GM21528 (cell line): Measurements from ENCODE around the gene MORC2.

Source experiments
- ATAC-seq: cut with Tn5 transposase; IDR thresholded peaks from one replicate; pipeline ENCODE4 v1.9.1; 2021; ENCODE audit warnings: mild to moderate bottlenecking, moderate library complexity; ENCODE audit not compliant: unreplicated experiment, low FRiP score

Gene MORC2

DNA sequence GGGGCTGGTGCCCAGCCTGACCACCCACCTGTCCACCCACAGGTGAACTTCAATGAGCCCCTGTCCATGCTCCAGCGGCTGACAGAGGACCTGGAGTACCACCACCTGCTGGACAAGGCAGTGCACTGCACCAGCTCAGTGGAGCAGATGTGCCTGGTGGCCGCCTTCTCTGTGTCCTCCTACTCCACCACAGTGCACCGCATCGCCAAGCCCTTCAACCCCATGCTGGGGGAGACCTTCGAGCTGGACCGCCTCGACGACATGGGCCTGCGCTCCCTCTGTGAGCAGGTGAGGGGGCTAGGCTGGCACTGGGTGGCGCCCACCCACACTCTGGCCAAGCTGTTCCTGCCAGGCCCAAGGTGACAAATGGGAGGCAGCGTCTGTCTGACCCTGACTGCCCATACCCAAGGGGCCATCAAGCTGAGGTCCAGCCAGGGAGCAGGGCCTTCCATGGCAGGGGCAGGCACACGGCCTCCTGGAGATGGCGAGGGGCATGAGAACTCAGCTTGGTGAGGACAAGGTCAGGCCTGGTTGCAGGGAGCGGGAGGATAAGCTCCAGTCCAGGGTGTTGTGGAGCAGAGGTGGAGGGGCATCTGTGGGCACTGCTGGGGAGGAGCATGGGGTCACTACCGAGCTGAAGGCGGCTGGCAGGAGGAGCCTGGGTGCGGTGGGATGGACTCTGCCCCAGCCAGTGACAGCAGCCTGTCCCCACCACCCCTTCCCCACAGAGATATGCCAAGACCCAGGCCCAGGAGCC, 77.7 kb downstream of the MORC2 start:
- ATAC-seq: no peak

DNA sequence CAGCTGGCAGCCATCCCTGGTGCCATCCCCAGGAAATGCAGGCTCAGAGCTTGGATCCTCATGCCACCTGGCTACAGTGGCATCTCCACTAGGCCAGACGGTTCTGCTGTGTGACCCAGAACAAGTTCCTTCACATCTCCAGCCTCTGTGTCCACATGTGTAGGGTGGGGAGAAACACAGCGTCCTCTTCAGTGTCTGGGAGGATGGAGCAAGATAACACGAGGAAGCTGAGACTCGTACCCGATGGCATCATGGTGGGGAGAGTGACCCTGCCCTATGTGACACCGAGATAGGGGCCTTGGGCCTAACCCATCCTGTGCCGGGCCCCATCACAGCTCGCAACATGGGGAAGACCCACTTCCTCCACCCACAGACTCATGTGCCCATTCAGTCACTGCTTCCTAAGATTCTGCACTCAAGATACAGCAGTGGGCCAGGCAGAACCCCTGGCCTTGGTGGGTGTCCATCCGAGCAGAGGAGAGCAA, 78.5 kb downstream of the MORC2 start:
- ATAC-seq: no peak

DNA sequence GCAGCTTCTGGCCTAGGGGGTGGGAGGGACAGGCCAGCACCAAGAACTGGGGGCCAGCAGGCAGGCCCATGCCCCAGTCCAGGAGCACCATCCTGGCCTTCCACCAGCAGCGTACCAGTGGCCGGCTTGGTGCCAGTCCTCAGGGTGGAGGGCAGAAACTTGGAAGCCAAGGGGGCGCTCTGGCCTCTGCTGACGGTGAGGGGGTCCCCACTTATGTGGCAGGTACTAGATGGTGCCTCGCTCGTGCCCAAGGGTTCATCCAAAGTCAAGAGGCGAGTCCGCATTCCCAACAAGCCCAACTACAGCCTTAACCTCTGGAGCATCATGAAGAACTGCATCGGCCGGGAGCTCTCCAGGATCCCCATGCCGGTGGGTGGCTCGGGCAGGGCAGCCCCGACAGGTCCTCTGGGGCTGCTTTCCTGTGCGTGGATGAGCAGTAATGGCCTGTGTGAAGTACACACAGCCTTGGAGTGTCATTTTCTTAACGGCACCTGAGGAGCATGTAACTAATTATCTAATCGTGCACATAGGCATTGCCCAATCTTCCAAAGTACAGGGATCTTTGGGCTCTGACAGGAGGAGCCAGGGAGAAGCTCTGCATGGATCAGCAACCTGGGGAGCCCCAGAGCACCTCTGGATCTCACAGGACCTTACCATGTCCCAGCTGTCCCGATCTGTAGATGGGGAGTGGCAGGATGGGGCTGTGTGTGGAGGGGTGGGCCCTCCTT, 79.1 kb downstream of the MORC2 start:
- ATAC-seq: no peak

DNA sequence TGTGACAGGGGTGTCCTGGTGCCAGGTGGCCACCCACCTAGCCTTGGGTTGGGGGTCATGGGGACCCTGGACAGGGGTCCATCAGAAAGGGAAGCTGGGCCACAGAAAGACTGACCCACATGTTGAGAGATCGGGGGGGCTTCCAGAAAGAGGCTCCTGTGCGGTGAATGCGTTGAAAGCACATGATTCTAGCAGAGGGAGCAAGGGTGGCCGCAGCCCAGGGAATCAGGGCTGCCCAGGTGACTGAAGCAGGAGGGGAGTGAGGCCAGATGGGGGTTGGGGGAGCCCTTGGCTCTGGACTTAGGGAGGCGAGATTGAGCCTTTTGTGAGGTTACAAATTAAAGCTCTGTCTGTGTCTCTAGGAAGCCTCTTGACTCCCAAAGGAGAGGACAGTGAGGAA, 80.7 kb downstream of the MORC2 start:
- no peak for ATAC-seq

DNA sequence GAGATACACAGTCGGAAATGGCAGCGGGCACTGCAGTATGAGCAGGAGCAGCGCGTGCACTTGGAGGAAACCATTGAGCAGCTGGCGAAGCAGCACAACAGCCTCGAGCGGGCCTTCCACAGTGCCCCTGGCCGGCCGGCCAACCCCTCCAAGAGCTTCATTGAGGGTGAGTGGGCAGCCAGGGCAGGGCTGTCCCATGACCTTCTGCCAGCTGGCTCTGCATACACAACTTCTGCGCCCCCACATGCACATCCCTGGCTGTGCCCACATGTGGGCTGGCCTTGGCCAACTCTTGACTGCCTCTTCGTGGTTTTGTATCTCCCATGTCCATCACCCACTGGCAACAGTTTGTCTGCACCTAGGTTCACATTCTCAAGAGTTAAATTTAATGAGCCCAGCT, 81.1 kb downstream of the MORC2 start:
- ATAC-seq: no peak

DNA sequence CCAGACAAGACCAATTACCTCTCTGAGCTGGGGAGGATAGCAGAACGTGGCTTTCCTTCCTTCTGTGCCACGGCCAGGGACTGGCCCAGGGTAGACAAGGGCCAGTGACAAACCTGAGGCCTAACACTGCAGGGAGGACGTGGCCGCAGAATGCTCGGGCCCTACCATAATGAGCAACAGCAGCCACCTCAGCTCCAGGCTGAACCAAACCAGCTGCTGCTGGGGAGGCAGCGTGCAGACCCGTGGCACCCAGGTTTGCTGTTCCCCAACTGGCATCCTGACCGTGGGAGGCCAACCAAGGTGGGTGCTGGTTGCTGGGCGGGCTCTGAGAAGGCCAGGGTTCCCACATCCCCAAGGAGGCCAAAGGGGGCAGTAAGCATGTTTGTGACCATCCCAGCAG, 83.0 kb downstream of the MORC2 start:
- ATAC-seq: no peak

DNA sequence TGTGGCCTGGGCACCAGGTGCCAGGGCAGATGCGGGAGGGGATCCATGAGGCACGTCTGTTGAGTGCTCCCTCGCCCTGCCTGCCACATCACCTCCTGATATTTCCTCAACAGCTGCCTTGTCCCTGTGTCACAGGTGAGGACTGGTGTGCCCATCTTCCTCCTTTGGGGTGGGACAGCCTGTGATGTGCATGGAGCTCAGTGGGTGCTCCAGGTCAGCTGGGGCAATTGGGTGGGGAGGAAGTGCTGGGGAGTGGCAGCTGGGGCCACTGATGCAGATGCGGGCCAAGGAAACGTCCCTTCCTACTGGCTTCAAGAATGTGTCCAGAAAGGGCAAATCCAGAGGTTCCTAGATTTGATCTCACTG, 83.6 kb downstream of the MORC2 start:
- ATAC-seq: no peak

DNA sequence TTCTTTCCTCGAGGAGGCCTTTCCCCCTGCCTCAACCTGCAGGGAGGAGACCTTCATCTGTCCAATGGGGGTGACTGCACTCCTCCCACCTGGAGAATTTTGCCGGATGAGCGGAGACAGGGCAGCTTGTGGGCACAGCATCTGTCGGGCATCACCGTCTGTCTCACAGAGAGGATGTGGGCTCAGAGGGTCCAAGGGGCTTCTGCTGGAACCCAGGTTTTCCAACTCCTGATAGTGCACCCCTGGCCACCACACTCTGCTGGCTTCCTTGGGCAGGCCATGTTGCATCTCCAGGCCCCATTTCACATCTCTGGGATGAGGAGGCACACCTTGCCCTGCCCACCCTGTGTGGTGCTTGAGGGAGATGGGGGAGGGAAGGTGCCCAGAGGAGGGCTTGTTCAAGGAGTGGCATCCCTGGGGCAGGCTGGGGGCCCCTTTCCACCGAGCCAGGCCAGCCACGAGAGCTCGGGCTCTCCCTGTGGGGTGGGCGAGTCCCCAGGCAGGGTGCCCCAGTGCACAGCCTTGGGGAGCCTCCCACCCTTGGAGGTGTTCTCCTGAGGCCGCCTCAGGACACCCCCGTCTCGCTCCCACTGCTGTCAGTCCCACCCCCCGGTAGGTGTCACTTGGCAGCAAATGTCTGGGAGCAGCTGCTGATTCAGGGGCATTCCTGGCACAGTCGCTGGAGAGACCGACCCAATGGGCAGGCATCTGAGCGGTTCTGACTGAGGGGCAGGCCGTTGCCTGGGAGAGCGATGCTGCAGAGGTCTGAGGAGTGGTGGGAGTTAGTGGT, 84.2 kb downstream of the MORC2 start:
- no peak for ATAC-seq

DNA sequence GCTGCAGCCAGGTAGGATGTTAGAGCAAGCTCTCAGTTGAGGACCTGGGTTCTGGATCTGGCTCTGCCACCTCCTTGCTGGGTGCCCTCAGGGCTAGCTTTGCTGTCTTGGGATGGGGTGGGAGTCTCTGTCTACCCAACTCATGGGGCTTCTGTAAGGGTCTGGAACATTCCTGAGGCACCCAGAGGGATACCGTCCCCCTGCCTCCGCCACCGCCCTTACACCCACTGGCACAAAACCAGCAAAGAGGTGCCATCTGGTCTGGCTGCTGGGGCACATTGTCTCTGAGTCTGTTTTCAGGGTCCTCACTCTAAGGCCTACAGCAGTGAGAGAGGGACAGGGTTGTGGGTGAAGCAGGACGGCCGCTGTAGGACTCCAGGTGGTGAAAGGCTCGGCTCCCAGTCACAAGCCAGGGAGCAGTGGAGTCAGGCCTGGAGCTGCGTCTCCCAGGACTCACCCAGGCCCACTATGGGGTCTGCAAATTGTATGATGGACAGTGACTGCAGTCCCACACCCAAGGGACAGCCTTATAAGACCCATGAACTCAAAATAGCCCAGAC, 84.9 kb downstream of the MORC2 start:
- no peak for ATAC-seq

DNA sequence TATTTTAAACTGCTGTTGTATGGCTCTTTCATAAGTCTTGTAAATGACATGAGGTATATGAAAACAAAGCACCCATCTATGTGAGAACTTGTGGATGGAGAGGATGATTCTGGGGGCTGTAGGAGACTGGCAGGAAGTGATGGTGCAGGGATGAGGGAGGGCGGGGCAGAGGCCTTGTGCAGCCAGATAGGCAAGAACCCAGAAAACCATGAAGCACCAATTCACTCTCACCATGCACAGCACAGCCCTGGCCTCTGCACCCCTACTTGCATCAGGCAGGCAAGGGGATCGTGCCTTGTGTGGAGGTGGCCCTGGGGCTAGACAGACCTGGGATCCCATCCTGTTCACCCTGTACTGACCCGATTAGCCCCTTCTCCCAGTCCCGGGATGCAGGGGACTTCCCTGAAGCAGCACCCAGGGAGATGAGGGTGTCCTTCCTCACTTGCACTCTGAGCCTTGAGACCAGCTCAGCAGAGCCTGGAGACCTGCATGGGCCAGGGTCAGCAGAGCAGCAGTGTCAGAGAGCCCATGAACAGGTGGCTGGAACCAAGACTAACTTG, 85.5 kb downstream of the MORC2 start:
- ATAC-seq: no peak

DNA sequence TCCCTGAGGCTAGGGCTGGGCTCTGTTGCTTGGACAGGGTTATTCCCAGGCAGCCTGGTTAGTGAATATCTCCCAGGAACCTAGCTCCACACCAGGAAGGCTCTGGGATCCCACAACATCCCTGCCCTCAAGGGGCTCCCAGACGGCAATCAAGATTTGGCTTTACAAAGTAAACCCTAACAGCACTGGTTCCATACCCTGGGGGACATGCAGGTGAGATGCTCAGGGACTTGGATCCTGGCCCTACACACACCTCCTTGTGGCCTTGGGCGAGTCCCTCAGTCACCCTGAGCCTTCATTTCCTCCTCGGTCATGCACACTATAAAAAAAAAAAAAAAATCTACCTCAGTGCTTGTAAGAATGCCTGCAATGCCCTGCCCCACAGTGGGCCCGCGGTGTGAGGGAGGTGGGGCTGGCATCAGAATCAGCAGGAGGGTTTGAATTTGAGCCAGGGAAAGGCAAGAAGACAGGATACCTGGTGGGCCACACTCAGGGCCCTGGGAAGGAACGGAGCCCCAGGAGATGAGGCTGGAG, 86.3 kb downstream of the MORC2 start:
- no peak for ATAC-seq

DNA sequence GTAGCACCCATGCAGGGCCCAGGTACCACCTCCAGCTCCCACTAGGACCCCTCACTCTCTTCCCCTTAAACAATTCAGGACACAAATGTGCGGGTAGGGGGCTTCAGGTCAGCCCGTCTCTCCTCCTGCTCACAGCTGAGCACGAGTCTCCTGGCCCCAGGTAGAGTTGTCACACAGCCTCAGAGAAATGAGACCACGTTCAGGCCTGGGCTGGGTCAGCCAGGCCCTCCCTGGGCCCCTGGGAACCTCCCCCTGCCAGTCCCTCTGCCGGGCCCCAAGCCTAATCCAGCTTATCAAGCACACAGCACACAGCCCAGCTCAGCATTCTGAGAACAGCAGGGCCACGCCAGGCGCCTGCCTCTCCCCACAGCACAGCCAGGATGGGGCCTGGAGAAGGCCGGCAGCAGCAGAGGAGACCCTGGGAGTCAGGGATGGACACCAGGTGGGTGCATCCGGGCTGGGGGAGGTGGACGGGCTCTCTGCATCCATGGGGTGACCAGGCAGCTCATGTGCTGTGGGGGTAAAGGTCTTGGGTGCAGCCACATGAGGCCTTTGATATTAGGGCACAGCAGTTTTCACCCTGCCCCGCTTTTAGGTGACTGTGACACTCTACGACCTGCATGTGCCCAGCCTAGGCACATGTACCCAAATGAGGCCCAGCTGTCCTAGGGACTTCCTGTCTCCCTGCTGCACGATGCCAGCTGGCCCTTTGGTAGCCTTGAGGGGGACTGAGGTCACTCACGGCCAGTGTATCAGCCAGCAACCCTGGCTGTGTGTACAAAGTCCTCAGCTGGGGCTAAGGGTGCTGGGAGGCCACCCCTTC, 87.0 kb downstream of the MORC2 start:
- no peak for ATAC-seq

DNA sequence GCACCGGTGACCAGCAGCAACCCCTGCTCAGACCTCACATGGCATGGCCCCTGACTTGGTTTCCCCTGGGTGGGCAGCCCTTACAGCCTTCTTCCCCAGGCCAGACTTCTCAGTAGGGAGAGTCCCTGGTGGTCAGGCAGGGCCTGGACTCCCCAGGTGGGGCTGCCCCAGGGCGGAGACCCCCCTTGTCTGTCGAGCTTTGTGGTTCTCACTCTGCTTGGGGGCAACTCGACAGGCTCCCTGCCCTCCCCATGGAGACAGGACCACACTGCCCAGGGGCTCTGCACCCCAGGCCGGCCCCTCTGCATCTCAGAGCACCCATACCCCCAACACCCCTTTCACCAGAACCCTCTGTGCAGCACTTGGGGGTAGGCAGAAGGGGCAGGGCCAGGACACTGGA, 87.7 kb downstream of the MORC2 start:
- ATAC-seq: no peak

DNA sequence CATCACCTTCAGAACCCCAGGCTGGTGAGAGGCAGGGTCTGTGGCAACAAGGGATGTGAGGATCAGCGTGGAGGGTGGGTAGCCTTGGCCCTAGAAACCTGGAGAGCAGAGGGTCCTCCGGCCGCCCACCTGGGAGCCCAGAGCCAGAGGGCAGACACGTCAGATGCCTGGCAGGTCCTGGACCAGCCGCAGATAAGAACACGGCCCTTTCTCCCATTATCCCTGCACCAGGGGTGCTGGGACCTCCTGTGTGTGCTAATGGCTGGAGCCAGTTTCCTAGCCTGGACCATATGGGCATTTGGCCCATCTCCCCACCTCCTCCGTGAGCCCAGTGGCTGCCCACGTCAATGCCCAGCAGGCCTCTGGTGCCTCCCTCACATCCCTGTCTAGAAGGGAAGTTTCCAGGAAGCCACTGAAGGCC, 88.4 kb downstream of the MORC2 start:
- no peak for ATAC-seq

DNA sequence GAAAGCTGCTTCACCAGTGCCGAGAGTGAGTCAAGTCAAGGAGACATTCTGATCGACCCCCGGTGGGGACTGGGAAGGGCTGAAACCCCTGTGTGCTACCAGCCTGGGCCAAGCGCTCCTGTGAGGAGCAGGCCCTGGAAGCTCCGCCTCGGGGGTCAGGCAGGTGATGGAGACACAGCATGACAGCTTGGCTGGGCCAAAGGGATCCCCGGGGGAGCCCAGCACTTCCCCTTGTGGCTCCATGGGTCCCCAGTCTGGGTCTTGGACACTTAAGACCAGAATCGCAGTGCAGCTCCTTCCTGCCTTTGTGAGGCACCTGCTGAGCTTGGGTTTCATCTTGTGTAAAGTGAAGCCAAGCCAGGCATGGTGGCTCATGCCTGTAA, 89.2 kb downstream of the MORC2 start:
- ATAC-seq: no peak

DNA sequence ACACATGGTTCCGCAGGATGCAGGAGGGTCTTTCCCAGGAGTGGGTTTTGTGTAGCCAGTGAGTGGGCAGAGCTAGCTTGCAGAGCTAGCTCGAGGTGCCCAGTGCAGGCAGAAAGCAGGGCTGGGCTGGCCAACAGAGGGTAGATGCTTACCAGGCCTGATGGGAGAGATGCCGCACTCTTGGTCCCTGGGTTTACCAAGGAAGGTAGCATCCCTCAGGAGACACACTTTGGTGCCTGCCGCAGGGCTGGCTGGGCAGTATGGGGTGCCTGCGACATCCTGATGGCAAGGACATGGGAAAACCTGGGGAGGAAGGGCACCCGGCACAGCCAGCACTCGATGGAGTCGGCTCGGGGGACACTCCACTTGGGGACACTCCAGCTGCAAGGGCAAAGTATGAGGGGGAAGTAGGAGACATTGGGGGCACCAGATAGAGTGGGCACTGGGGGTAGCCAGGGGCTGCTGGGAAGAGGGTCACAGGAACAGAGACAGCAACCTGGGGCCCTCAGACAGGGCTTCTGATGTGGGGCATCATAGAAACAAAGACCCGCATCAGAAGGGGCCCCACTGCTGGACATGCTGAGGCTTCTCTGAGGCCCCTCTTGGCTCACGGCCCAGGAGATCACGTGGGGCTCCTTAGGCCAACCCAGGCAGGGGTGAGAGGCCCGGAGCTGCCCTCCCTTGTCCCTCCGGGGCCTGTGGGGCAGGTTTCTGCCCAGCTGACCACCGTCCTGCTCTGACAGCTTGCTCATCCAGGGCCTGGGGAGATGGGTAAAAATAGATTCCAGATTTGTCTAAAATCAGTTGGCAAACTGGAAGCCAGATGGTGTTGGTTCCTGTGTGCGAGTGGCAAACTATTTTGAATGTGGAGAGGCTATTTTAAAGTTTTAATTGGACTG, 89.8 kb downstream of the MORC2 start:
- ATAC-seq: no peak

DNA sequence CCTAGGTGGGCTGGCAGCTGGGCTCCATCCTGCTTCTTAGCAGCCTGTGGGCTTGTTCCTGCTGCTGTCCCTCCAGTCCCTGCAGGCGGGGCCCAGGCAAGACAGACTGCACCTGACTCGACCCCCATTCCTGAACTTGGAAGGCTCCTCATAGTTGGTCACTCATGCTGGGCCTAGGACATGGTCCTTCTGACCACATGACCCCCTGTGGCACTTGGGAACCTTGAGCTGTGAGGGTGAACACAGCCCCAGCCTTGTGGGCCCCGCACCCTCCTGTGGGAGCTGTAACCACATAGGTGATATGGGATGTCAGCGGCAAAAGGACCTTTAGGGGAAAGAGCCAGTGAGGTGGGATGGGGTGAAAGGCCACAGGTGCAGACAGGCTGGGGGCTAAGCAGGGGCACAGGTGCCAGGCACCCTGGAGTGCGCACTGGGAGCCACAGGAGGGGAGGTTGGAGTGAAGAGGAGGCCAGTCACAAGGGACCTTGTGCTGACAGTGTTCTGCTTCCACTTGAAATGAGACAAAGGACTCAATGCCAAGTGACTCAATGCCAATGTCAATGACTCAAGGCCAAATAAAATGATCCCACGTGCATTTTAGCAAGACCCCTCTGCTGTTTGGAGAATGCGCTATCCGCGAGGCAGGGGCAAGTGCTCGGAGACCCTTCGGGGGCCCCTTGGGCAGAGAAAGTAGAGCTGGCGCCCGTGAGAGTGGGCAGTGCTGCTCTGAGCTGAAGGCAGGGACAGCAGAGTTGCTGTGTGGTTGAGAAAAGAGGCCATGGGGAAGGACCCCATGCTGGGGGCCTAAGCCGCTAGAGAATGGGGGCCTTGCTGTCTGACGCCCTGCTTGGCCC, 90.7 kb downstream of the MORC2 start:
- no peak for ATAC-seq
